NCI-H2227 treated with DMSO at 0.1 percent for 48 hours (cell line): ENCODE measurements around the gene INHBE.
"Not testable (repeated sequence)": the region's sequence is repeated elsewhere in the genome, so short reads cannot be mapped to it uniquely, and the experiment has no call there.

Source experiments
- DNase-seq: peaks from one replicate; lab custom pipeline; 2025; lab: John Stamatoyannopoulos, UW

INHBE gene

GRCh38 chr12:57476162-57476992 lies 21.3 kb downstream of the INHBE start:
- DNase-seq = no peak

GRCh38 chr12:57476993-57477709 lies 22.0 kb downstream of the INHBE start:
- DNase-seq = no peak

DNA sequence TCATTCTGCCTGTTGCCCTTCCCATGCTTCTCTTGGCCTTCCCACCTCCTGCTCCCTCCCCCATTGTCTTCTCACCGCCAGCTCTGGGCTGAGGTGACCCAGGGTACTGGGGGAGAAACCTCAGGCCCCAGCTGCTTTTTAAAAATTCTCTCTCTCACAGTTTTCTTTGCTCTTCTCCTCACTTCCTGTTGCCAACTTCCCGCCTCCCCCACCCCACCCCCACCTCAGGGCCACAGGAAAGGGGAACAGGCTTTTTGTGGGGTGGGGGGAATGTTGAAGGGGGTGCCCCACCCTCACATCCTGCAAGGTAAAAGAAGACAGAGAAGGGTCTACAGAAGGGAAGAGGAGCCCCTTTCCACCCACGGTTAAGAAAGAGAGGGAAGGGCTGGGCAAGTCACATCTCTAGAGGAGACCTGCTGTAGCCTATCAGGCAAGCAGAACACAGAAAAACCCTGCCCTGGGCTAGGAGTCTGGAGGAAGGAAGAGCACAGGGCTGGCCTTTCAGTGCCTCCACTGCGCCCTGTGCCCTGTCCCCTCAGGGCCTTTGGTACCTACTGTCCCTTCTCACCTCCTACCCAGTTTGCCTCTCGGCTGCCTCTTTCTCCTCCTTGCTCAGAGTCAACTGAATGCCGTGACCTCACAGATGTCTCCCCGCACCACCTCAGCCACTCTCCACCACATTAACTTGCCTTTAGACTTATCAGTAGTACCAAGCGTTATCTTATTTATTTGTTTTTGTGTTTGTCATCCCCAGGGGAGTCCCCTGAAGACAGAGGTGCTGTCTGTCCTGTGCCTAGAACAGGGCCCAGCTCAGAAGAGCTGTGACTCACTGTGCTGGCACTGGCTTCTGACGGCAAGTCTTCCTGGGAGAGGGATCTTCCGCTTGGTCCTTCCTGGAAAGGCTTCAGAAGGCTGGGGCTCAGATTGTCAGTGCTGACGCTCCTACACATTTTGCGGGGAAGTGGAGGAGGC lies 22.9 kb downstream of the INHBE start:
- no peak for DNase-seq

DNA sequence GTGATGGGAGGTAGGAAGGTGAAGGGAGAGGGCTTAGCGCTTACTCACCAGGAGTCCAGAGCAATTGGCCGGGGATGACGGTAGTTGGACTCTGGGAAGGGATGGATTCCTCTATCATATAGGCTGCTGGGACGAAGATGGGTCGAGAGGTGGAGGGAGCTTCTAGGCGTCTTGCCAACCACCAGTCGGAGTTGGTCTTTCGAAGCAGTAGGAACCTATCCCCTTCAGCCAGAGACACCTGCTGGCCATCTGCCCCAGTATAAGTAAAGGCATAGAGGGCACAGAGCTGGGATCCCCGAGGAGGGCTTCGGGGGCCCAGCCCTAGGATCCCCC lies 23.9 kb downstream of the INHBE start:
- DNase-seq = no peak

- DNase-seq = no peak
Measured at GRCh38 chr12:57479376-57480115, 24.4 kb downstream of the INHBE start, which contains the start of gene ARHGAP9. Gene ARHGAP9 (minus strand): TSS chr12:57479866. CDS start chr12:57479406, 460 bp downstream.

GRCh38 chr12:57481671-57482070 lies 26.6 kb downstream of the INHBE start:
- DNase-seq = no peak

DNA sequence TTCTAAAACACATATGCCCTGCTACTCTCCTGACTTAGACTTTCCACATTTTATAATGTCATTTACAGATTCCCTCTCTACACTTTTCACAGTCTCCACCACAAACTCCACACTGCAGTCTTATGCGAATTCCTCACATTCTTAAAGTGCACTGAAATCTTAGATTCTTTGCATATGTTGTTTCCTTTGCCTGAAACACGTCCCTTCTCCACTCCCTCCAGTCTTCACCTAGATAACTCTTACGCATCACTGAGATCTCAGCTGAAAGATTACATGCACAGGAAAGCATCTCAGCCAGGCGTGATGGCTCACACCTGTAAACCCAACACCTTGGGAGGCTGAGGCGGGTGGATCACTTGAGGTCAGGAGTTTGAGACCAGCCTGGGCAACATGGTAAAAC lies 28.4 kb downstream of the INHBE start:
- no peak for DNase-seq

GRCh38 chr12:57485695-57486094 lies 30.6 kb downstream of the INHBE start:
- DNase-seq = no peak

DNA sequence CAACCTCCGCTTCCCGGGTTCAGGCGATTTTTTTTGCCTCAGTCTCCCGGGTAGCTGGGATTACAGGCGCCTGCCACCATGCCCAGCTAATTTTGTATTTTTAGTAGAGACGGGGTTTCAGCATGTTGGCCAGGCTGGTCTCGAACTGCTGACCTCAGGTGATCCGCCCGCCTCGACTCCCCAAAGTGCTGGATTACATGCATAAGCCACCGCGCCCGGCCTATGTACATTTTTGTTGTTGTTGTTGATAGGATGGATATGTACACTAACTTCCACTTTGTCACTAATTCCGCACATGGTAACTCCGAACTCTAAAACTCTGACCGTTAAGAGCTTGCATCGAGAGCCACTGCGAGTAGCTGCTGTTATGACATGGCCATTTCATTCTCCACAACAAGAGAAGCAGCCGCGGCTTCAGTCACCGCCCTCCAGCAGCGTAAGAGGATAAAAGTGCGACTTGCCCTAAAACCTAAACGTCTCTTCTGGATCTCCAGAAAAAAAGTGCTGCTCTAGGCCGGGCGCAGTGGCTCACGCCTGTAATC lies 32.0 kb downstream of the INHBE start:
- no peak for DNase-seq

DNA sequence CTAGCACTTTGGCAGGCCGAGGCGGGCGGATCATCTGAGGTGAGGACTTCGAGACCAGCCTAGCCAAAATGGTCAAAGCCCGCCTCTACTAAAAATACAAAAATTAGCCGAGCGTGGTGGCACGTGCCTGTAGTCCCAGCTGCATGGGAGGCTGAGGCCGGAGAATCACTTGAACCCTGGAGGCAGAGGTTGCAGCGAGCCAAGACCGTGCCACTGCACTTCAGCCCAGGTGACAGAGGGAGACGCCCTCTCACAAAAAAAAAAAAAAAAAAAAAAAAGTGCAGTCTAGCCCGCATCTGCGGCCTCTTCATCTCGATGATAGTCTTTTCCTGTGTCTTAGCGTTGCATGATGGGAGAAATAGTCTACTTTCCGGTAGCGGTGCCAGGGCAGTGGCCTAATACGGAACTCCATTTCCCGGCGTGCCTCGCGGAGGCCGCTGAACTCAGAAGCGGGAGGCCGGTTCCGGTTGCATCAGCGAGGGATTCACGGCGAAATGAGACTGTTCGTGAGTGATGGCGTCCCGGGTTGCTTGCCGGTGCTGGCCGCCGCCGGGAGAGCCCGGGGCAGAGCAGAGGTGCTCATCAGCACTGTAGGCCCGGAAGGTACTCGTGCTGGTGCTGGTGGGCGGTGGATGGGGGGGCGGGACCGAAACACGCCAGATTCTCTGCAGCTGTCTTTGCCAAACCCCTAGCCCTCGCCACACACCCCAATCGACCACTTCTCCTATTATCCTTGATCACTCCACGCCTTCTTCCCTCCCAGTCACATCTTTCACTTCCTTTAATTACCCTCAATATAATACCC lies 32.7 kb downstream of the INHBE start, which contains the start of gene MARS1:
Gene MARS1, plus strand, starts transcription at position 472 of the 805 bp plus-strand sequence. Its CDS starts 23 bp downstream, at position 495.
- DNase-seq = peak; percentile 87

DNA sequence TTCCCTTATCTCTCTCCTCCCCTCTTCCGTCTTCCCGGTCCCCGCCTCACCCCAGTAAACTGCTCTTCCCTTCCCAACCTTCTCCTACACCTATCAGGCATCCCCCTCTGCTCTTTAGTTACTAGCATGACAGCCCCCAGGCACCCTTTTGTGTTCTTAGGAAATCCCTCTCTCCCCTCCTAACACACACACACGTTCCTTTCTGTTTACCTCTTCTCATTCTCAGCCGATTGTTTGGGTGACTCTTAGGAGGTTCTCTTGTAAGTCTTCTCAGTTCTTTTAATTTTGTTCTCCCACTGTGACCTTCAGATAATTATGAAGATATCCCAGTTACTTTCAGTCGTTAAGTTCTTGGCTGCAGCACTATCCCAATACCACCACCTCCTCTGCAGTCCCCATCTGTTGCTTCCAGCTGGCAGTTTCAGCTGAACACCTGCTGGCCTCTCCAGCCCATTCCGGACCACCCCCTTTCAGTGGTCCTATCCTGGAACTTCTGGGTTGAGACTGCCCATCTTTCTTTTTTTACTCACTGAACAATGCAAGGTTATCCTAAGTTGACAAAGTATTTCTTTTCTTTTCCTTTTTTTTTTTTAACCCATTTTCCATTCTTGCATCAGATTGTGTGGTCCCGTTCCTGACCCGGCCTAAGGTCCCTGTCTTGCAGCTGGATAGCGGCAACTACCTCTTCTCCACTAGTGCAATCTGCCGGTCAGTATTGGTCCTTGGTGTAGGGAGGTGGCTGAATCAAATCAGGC lies 33.5 kb downstream of the INHBE start:
- DNase-seq = peak; percentile 4

DNA sequence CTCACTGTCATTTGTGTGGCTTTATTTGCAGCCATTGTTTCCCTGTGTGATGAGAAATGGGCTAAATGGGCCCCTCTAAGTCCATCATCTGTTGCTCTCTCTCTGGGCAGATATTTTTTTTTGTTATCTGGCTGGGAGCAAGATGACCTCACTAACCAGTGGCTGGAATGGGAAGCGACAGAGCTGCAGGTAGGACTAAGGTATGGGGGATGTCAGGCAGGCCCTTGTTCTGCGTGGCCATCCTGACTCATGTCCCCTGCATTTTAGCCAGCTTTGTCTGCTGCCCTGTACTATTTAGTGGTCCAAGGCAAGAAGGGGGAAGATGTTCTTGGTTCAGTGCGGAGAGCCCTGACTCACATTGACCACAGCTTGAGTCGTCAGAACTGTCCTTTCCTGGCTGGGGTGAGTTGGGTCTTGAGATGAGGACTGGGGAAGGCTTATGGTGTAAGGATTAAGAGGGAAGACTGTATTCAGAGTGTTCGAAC lies 34.1 kb downstream of the INHBE start:
- no peak for DNase-seq

- no peak for DNase-seq
Measured at GRCh38 chr12:57490126-57490525, 35.0 kb downstream of the INHBE start.

DNA sequence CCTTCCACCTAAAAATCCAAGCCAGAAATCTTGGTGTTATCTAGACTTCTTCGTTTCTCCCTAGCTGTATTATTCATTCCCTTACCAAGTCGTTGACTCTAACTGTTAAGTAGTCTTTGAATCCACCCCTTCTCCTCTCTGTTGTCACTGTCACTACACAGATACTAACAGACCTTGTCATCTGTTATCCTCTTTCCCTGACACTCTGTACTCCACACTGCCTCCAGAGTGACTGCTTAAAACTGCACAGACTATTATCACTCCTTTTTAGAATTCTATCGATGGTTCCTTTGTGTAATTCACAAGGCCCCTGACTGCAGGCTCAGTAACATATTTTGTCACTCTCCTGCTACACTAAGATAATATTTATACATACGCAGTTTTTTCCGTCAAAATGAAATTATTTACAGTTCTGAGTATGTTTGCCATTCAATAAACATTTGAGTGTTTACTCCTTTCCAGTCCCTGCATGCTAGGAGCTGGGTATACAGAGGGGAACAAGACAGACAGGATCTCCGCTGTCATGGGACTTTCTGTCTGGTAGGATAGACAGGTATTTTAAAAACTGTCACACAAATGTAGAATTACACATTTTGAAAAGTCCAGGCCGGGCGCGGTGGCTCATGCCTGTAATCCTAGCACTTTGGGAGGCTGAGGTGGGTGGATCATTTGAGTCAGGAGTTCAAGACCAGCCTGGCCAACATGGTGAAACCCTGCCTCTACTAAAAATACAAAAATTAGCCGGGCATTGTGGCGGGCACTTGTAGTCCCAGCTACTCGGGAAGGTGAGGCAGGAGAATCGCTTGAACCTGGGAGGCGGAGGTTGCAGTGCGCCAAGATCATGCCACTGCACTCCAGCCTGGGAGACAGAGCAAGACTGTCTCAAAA lies 36.5 kb downstream of the INHBE start:
- DNase-seq = no peak

GRCh38 chr12:57495051-57495701 lies 40.1 kb downstream of the INHBE start:
- not testable (repeated sequence) for DNase-seq

DNA sequence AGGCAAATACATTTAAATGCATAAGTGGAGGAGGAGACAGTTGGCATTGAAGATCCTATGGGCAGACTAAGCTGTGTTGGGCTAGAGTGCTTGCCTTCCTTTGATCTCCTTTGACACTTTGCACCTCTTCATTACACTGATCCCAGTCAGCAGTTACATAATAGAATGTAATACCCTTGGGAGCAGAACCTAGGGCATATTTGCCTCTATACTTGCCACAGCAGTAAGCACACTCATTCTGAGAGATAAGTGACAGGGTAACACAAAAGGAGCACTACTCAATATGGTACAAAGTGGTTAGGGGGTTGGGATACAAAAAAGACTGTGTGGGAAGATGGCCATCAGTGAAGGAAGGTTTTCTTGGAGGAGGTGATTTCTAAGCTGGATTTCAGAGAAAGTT lies 41.7 kb downstream of the INHBE start:
- no peak for DNase-seq

GRCh38 chr12:57497223-57498131 lies 42.4 kb downstream of the INHBE start:
- no peak for DNase-seq
